ENCODE results near the gene CYP19A1. TPM values are rescaled to one million over a fixed set of nuclear protein-coding genes. Genes with fewer than 3 reads are reported as not detected.

CYP19A1 gene
- total RNA-seq, 1 donor from 2014 or later, result not detected

DNA sequence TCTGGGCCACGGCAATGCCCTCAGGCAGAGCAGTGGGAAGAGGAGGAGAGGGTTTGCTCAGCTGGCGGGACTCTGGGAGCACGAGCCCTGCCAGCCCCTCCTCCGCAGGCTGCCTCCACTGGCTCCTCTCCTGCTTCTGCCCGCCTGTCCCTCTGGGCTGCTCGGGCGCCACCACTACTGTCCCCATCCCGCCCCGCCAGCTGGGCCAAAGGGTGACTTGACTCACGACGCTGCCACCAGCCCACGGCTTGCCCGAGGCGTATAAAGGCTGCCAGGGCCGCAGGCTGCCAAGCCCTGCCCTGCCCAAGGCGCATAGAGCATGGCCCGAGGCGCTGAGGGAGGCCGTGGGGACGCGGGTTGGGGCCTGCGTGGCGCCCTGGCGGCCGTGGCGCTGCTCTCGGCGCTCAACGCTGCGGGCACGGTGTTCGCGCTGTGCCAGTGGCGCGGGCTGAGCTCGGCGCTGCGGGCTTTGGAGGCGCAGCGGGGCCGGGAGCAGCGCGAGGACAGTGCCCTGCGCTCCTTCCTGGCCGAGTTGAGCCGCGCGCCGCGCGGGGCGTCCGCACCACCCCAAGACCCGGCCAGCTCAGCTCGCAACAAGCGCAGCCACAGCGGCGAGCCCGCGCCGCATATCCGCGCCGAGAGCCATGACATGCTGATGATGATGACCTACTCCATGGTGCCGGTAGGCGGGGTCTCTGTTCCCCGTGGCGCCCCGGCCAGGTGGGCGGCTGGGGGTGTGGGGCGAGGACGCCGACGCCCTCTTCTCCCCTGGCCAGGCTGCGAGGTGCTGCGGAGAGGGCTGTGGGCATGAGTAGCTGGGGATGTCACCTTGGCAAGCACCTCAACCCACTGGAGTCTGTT lies 3.2 kb upstream of the CYP19A1 start, which contains the start of gene GLDN:
GLDN (plus strand) TSS at position 290 of the 861 bp plus-strand sequence; CDS start at position 320, 30 bp downstream.
- DNase-seq (ENCODE audit: low spot score in 2 of 2, unreplicated experiment in 2 of 2), result peak in 1 of 2 experiments; percentile 55
- Mint-ChIP-seq H3K4me1 (peaks cover 6% of the 10 kb centered on the region), H3K36me3 (no peaks in the 10 kb centered on the region), H3K27ac (no peak within 1 kb of the TSS), H3K4me3 (peak within 1 kb of the TSS; percentile 55), H3K27me3 (ENCODE audit: low read depth) (peaks cover 59% of the 10 kb centered on the region), H3K9me3 (no peaks in the 10 kb centered on the region)
- TF ChIP-seq, protein P1, sequence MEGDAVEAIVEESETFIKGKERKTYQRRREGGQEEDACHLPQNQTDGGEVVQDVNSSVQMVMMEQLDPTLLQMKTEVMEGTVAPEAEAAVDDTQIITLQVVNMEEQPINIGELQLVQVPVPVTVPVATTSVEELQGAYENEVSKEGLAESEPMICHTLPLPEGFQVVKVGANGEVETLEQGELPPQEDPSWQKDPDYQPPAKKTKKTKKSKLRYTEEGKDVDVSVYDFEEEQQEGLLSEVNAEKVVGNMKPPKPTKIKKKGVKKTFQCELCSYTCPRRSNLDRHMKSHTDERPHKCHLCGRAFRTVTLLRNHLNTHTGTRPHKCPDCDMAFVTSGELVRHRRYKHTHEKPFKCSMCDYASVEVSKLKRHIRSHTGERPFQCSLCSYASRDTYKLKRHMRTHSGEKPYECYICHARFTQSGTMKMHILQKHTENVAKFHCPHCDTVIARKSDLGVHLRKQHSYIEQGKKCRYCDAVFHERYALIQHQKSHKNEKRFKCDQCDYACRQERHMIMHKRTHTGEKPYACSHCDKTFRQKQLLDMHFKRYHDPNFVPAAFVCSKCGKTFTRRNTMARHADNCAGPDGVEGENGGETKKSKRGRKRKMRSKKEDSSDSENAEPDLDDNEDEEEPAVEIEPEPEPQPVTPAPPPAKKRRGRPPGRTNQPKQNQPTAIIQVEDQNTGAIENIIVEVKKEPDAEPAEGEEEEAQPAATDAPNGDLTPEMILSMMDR (IDR thresholded peaks at IDR 0.05; ENCODE audit: unreplicated experiment), result no peak

DNA sequence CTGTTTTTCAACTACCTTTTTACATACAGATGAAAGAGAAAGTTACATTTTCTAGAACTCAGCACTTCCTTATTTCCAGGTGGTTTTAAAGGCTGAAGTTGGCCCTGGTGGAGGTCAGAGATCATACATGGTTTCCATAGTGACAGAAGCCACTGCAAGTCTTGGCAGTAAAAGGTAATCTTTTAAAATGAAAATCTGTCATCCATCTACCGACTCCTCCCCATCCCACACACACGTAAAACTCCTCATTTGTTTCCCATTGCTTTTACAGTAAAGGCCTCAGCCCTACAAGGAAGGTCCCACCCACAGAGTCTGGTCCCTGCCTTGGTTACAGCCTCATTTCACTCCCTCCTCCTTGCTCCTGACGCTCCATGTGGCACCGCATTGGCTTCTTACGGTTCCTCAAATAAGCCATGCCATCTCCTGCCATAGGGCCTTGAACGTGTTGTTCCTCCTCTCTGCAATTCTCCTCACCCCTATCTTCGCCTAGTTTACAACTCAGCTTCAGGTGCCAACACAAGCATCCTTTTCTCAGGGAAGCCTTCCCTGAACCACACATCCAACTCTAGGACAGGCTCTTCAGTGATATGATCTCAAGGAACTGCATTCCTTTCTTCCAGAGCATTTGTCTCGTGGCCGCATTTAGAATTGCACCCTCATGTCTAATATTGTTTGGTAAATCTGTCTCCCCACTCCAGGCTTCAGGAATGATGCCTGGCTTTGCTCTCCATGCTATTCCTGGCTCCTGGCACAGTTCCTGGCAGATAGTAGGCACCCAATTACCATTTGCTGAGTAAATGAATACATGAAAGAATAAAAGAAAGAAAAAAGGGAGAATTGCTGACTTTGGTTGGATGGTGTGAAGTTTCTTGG lies 2.6 kb downstream of the CYP19A1 start:
- TF ChIP-seq, protein P1 (IDR thresholded peaks at IDR 0.05; ENCODE audit: unreplicated experiment), result peak; percentile 27
- Mint-ChIP-seq H3K27ac (no peak overlapping the region), H3K9me3 (no peaks in the 10 kb centered on the region), H3K4me1 (peaks cover 8% of the 10 kb centered on the region), H3K36me3 (no peaks in the 10 kb centered on the region), H3K27me3 (ENCODE audit: low read depth) (peaks cover 13% of the 10 kb centered on the region), H3K4me3 (no peak overlapping the region)
- no peak for DNase-seq (ENCODE audit: low spot score in 2 of 2, unreplicated experiment in 2 of 2)

DNA sequence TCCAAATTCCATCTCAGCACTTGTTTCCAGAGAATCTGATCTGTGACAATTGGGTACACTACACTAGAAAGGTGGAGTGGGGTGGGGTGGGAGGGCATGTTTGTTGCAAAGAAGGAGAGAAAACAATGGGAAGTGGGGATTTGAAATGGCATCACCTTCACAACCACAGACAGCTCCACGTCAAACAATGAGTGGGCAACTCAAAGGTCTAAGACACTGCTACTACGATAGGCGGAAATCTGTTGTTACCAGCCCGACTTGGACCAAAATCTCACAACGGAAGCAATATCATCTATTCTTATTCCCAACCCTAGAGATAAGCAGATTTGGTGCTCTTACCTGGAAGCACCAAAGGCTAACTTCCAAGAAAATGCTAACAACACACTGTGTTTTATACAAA lies 3.3 kb downstream of the CYP19A1 start:
- Mint-ChIP-seq H3K27ac (no peak overlapping the region), H3K9me3 (no peaks in the 10 kb centered on the region), H3K27me3 (ENCODE audit: low read depth) (peaks cover 7% of the 10 kb centered on the region), H3K4me1 (peaks cover 8% of the 10 kb centered on the region), H3K36me3 (no peaks in the 10 kb centered on the region), H3K4me3 (no peak overlapping the region)
- no peak for DNase-seq (ENCODE audit: low spot score in 2 of 2, unreplicated experiment in 2 of 2)
- TF ChIP-seq, protein P1 (IDR thresholded peaks at IDR 0.05; ENCODE audit: unreplicated experiment), result no peak

DNA sequence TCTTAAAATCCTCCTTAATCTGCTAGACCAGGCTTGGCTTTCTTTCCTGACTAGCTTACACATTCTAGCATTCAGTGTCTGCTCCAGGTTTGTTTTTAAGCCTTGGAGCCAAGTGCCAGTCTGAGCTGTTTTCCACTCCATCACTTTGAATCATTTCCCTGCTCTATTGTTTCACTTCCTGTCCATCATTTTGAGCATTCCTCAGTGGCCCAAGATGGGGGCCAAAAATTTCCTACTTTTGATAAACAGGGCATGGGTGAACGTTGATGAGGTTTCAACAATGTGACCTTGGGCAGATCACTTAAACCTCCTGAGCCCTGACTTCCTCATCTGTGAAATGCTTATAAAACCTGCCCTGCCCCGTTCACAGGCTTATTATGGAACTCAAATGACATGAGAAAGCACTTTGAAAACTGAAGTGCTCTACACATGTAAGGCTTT lies 4.4 kb downstream of the CYP19A1 start:
- TF ChIP-seq, protein P1 (IDR thresholded peaks at IDR 0.05; ENCODE audit: unreplicated experiment), result no peak
- Mint-ChIP-seq H3K4me1 (peaks cover 8% of the 10 kb centered on the region), H3K27ac (no peak overlapping the region), H3K36me3 (no peaks in the 10 kb centered on the region), H3K9me3 (no peaks in the 10 kb centered on the region), H3K4me3 (no peak overlapping the region), H3K27me3 (ENCODE audit: low read depth) (no peaks in the 10 kb centered on the region)
- DNase-seq (ENCODE audit: low spot score in 2 of 2, unreplicated experiment in 2 of 2), result no peak

DNA sequence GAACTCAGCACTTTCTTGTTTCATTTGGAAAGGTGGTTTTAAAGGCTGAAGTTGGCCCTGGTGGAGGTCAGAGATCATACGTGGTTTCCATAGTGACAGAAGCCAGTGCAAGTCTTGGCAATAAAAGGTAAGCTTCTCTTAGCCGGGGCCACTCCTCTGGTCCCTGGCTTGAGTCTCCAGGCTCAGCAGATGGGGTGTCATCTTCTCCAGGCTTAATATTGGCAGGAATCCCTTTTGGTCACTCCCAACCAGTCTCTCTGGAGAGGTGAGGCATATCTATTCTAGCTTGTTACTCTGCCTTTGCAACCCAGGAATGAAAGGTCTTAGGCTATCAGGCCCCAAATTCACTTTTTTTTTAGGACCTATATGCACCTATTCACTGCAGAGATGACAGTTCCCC lies 4.8 kb downstream of the CYP19A1 start:
- Mint-ChIP-seq H3K4me1 (peaks cover 8% of the 10 kb centered on the region), H3K27me3 (ENCODE audit: low read depth) (no peaks in the 10 kb centered on the region), H3K4me3 (no peak overlapping the region), H3K36me3 (no peaks in the 10 kb centered on the region), H3K27ac (no peak overlapping the region), H3K9me3 (no peaks in the 10 kb centered on the region)
- no peak for DNase-seq (ENCODE audit: low spot score in 2 of 2, unreplicated experiment in 2 of 2)
- TF ChIP-seq, protein P1 (IDR thresholded peaks at IDR 0.05; ENCODE audit: unreplicated experiment), result no peak

Data from mesothelial cell of epicardium (in vitro differentiated cells).